NCI-H128 (cell line): ENCODE measurements around the gene CCDC92.

ENCODE experiments used
- DNase-seq: peaks from one replicate; lab custom pipeline; 2025; ENCODE audit not compliant: unreplicated experiment; lab: John Stamatoyannopoulos, UW

The CCDC92 gene

GRCh38 chr12:123979566-123979965 lies 6.9 kb upstream of the CCDC92 start:
- DNase-seq = no peak

DNA sequence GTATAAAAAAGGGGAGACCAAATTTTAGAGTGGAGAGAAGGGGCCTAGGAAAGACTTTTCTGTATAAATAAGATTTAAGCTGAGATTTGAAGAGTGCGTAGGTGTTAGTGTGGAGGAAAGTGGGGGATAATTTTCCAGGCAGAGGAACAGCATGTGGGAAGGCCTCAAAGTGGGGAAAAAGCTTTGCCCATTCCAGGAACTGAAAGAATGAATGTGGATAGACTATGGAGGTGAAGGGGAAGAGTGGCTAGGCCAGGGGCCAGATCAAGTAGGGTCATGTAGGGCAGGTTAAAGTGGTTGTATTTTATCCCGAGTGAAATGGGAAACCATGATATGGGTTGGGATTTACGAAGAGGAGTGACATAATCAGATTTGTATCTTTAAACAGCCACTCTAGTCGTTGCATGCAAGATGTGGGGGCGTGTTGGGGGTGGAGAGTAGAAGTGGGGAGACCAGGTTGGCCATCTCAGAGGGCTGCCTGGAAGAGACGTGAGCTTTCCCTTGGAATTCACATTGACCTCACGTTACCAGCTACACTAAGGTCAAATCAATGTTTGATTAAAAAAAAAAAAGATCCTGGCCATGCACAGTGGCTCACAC lies 3.7 kb upstream of the CCDC92 start:
- no peak for DNase-seq

DNA sequence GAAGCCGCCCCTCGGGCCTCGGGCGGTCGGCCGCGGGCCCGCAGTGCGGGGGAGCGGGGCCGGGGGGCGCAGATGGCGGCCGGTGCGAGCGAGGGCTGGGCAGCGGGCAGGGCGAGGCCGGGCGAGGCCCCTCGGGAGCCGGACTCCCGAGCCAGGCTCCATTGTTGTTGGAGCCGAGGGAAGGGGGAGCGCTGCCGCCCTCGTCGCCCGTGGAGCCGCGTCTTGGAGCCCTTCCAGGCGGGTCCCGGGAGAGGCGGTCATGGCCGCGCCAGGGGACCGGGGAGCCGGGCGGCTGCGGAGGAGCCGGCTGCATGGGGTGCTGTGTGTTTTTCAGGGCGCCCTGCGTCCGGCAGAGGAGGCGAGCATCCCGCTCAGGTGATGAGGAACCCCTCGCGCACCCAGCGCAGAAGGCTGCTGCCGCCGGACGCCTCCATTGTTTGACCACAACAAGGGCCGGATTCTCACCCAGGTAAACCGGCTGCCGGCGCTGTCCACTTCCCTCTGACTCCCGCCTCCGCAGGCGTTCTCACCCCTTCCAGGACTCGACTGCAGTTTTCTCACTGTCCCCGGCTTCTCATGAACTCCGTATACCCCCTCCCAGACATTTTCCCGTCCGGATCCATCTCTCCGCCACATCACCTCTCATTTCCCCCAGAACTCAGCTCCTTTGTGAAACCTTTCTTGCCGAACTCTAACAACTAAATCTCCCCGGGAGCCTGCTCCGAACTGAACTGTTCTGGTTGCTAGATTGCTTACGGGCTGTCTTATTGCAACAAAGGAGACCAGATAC lies 1.1 kb upstream of the CCDC92 start:
- DNase-seq = no peak

DNA sequence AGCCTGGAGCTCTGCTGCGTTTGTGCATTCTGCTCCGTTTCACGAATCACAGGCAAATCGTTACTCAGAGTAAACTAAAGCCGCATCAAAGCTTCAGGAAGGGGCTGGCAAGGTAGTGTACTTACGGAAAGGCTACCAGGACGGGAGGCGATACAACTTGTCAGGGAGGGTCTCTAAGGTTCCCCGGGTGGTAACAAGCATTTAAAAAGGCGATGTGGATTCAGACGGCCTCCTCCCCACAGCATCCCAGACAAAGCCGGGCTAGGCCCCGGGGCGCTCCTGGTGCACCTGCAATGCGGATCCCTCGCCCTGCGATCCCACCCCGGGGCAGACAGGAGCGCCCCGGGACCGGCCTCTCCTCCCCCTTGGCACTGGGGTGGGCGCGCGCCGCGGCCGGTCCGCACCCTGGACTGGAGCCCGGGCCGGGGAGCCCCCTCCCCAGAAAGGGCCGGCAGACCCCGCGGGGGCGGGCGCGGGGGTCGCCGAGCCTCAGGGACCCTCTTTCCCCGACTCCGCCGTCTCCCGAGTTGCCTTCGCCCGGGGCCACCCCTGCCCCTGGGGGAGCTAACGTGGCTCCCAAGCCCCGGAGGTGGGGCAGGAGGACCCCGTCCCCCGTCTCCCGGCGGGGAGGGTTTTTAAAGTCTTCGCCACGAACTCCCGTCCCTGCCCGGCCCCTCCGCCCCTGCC lies 718 bp downstream of the CCDC92 start:
- DNase-seq = peak; percentile 20

DNA sequence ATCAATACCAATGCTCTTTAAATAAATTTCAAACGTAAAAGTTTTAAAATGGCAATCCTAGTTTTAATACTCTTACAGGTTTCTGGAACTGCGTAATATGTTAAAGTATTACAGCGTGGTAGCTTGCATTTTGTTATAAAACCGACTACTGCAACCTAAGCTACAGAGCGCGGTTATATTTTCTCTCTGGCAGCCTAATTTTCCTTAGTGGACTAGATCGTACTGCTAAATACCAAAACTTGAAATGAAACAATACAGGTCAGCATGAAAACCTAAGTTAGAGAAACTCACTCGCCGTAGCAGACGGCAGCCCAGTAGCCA lies 1.2 kb downstream of the CCDC92 start:
- DNase-seq = no peak

DNA sequence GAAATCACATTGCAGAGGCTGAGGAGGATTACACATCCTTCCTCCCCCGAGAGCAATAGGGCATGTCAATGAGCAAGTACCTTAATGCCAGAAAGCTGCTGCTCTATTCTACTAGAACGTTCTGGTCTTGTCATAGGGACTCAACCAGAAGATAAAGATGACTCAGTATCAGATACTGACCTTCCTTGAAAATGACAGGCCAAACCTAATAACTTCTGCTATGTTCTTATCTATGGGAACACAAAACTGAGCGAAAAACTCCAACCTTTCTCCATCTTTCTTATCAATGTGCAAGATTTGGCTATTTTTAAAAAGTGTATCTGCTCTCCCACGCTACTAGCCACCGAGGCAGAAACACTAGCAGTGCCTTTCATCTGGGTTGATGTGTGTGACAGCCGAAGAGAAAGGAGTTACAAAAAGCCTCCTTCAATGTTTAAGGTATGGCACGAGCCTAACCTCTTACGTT lies 5.5 kb downstream of the CCDC92 start:
- no peak for DNase-seq

DNA sequence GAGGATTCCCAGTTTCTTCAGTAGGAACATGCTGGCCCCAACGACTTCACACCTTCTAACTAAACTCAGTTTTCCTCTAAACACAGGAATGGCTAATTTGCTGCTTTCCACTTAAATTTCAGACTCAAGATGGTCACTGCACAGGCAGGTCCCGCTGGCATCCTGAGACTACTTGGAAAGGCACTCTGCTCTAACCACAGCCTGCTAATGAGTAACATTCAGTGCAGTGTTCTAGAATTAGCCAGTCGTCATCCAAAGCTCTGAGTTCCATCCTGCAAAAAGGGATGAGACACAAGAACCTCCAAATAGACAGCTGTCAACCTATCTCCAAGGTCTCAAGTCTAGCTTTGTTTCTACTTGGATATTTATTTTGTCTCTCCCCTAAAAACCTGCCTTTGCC lies 6.0 kb downstream of the CCDC92 start:
- DNase-seq = no peak

- DNase-seq = no peak
These were observed 7.2 kb downstream of the CCDC92 start for GRCh38 chr12:123965382-123965781.

DNA sequence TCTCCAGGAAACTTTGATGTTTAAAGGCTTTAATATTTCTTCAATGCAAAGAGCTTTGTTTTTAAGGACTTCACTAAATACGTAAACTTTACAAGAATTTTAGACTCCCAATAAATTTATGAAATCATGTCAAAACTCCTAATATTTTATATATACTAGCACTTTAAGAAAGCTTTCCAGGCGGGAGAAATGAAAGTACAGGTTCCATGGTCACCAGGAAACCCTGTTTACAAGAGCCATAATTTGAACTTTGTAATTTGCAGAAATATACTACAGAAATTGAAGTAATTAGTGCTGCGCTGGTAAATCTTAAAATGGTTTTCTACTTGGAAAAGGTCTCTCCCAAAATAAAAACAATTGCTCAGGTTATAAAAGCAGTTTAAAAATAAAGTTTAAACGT lies 8.8 kb downstream of the CCDC92 start:
- DNase-seq = no peak

DNA sequence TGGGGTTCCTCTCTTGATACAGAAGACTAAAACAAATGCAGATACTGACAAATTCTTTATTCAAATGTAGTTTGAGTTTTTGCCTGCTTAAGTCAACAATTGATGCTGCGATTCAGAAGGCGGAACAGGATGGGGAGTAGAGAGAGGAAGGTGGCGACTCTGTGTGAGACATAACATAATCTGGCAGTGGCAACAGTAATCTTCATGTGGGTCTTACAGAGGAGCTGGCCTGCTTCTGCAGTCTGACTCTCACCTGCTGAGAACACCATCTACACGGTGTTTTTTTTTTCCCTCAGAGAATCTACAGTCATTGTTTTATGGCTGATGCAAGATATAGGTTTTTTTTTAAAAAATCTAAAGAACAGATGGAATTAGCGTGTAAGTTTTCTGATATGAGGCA lies 10.1 kb downstream of the CCDC92 start:
- DNase-seq = no peak

- no peak for DNase-seq
These were observed 10.9 kb downstream of the CCDC92 start for GRCh38 chr12:123961585-123962345.

DNA sequence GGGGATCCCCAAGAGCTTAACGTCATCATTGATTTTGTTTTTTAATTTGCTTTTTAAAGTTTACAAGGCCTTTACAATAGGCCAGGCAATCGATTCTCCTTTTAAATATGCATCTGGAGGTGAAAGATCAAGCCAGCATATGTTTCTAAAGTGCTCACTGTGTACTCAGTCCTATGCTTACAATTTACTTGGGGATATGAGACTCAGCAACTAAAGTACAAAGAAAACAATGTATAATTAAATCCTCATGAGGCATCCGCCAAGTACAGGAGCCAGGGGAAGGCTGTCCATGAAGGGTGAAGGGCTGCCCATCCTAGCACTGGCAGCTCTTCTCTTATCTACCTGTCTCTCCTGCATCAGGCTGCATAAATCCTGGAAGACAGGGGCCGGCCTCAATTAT lies 11.8 kb downstream of the CCDC92 start:
- DNase-seq = no peak

DNA sequence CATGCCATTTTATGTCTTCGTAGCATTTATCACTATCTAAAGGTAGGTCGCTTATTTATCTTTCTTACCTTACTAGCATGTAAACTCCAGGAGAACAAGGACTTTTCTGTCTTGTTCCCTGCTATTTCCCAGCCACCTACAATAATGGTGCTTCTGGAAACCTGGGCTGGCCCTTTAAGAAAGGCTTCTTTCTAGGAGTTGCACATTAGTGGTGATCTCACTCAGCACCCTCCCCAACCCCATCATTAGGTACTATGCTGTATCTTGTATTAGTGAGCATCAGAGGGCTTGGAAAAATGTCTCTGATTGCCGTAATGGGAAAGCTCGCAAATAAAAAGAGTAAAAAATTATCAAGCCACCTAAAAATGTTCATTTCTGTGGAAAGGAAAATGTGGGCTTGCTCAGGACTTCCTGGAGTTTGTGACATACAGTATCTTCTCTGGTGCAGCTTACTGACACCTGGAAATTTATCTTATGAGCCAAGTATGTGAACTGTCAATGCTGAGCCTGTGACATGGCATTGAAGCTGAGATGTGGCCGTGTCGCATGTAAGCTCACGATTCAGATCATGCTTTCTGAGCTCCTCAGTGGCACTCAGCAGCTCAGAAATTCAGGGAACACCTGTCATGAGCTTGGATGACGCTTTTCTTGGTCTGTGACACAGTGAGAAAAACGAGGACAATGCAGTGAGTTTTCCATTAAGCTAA lies 12.4 kb downstream of the CCDC92 start:
- DNase-seq = no peak

DNA sequence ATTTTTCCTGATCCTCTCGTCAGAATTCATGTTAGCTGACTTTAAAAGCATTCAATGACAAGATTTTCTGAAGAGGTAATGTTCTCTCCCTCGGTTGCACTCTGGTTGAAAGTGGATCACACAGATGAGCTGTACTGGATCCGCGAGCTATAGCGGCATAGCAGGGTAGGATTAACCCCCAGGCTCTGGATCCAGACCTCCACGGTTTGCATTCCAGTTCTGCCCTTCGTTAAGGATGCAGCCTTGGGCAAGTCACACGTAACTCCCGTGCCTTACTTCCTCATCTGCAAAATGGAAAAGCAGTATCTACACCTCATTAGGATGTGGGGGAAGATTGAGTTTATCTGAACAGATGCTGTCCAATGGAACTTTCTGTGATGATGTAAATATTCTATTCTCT lies 13.8 kb downstream of the CCDC92 start:
- DNase-seq = no peak

DNA sequence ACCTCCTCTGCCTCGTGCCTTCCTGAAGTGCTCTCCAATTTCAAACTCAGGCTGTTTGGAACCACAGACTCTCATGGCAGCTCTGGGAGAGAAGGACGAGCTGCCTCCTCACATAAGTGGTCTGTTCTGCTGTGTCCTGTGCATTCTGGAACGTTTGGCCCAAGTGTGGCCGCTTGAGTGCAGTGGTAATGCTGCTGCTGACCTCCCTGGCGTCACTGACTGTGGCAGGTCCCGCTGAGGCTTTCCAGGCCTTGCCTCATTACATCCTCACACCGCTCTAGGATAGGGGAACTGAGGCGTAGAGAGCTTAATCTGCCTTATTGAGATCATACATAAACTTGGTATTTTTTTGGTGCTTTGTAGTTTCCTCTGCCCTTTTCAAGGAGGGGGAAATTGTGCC lies 14.2 kb downstream of the CCDC92 start:
- no peak for DNase-seq

- no peak for DNase-seq
These were observed 15.4 kb downstream of the CCDC92 start for GRCh38 chr12:123957196-123957595.

DNA sequence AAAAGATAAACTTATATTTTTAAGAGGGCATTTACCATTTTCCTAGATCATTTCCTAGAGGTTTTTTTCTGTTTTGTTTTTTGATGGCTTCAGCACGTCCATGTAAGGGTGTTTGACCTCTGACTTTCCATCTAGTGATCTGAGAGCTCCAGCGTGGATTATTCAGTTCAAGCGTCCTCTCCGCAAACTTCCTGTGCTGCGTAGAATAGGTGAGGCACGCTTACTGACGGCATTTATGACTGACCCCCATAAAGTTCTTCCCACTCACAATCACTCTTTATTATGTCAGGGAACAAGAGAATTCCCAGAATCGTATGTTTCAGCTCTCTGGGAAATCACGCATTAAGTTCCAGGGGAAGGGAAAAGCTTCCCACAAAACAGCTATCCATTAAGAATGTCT lies 16.4 kb downstream of the CCDC92 start:
- DNase-seq = no peak

GRCh38 chr12:123954647-123955350 lies 17.8 kb downstream of the CCDC92 start:
- no peak for DNase-seq

DNA sequence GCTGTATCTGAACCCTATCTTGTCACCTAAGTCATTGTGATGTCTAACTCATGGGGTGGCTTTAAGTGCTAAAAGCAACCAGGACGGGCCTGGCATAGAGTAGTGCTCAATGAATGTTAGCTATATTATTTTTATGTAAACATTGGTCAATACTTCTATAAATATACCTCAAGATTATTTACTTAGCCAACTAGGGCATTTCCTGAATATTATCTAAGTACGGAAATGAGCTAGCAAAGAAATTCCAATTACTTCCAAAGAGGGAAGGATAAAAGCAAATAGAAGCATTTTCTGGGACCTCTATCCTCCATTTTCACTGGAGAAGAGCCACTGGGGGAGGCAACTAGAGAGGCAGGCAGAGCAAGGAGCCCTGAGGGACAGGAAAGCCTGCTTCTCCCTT lies 20.6 kb downstream of the CCDC92 start:
- no peak for DNase-seq

- DNase-seq = no peak
These were observed 21.2 kb downstream of the CCDC92 start for GRCh38 chr12:123951467-123951866.
